GM12878 (cell line): Measurements from ENCODE around the gene RASSF8. TPM values are rescaled to one million over a fixed set of nuclear protein-coding genes. Genes with fewer than 3 reads are reported as not detected.

Experiments used
- ATAC-seq: fragments of 200-7000 bp; cut with Tn5 transposase; 3 replicates; pipeline ENCODE4 v1.9.1; 2020; ENCODE audit warnings: mild to moderate bottlenecking, moderate library complexity
- BruUV-seq: library from RNA; stranded (reverse); fragments of 400-500 nt; replicated peaks from 2 replicates; lab custom pipeline; 2021; lab: Mats Ljungman, UMichigan
- CTCF ChIA-PET: fragments of 300-600 bp; sonication (Branson Sonifier 250); formaldehyde crosslinking; extraction: SDS; loops from one replicate; lab custom pipeline; 2021; ENCODE audit warnings: inconsistent platforms; lab: Yijun Ruan, JAX
- POLR2A ChIA-PET: fragments of 350-600 bp; formaldehyde crosslinking; extraction: SDS; loops from one replicate; lab custom pipeline; 2021; ENCODE audit warnings: inconsistent platforms; lab: Charles Lee
- RAD21 ChIA-PET: fragments of 300-600 bp; sonication (Branson Sonifier 250); formaldehyde crosslinking; loops from one replicate; lab custom pipeline; 2023; ENCODE audit warnings: antibody characterized with exemption; ENCODE audit not compliant: unreplicated experiment; lab: Charles Lee
- SMC1A ChIA-PET: fragments of 300-600 bp; sonication (Branson Sonifier 250); formaldehyde crosslinking; loops from one replicate; lab custom pipeline; 2023; ENCODE audit not compliant: unreplicated experiment, uncharacterized antibody; lab: Charles Lee
- DNase-seq: peaks from one replicate; pipeline ENCODE4 v3.0.0-alpha.2; 2011; ENCODE audit warnings: low read depth, low spot score
- FAIRE-seq: peaks from 3 replicates; lab custom pipeline; 2011; peaks lifted over from hg19 to GRCh38; lab: Jason Lieb, UNC
- H2AFZ ChIP-seq: 2 replicates; pipeline ENCODE4 v1.6.0; 2011; ENCODE audit warnings: low read depth, low read length, control low read depth; ENCODE audit not compliant: control insufficient read depth
- H3K27ac ChIP-seq: 2 replicates; pipeline ENCODE4 v1.5.1; 2011; ENCODE audit warnings: control low read depth; ENCODE audit not compliant: control insufficient read depth, insufficient read depth
- H3K27me3 ChIP-seq, 2 experiments: replicated peaks in 1 of 2; 2 replicates each; pipeline versions ENCODE4 v1.6.0 to v1.6.1; 2011; ENCODE audit warnings: low read length in 1 of 2; ENCODE audit not compliant: control insufficient read depth in 2 of 2, insufficient read depth in 2 of 2
- H3K36me3 ChIP-seq, 2 experiments: 2 replicates each; pipeline ENCODE4 v1.5.1; 2011; ENCODE audit warnings: low read length in 1 of 2; ENCODE audit not compliant: control insufficient read depth in 2 of 2, insufficient read depth in 2 of 2
- H3K4me1 ChIP-seq: 2 replicates; pipeline ENCODE4 v1.6.1; 2011; ENCODE audit warnings: mild to moderate bottlenecking, low read length, moderate library complexity, mixed read lengths; ENCODE audit not compliant: control insufficient read depth, insufficient read depth
- H3K4me2 ChIP-seq: 2 replicates; pipeline ENCODE4 v1.6.0; 2011; ENCODE audit warnings: control low read depth; ENCODE audit not compliant: control insufficient read depth, insufficient read depth
- H3K4me3 ChIP-seq: fragments of 200-600 bp; sonication (generic); 2 replicates; pipeline ENCODE4 v1.5.1; 2016
- H3K79me2 ChIP-seq: 2 replicates; pipeline ENCODE4 v1.6.0; 2011; ENCODE audit warnings: low read length; ENCODE audit not compliant: control insufficient read depth, insufficient read depth
- H3K9ac ChIP-seq: 2 replicates; pipeline ENCODE4 v1.8.0; 2011; ENCODE audit warnings: low read length, control low read depth, mixed read lengths; ENCODE audit not compliant: control insufficient read depth, insufficient read depth
- H3K9me3 ChIP-seq: replicated peaks from 3 replicates; pipeline ENCODE4 v1.5.1; 2011; ENCODE audit warnings: mild to moderate bottlenecking, low read length; ENCODE audit not compliant: control insufficient read depth, insufficient read depth
- H4K20me1 ChIP-seq: 2 replicates; pipeline ENCODE4 v1.6.0; 2011; ENCODE audit not compliant: control insufficient read depth, insufficient read depth
- ATF3 ChIP-seq: IDR thresholded peaks from 2 replicates; pipeline ENCODE4 v1.6.1; 2011; ENCODE audit warnings: low read depth, mild to moderate bottlenecking, low read length, moderate library complexity, borderline replicate concordance; ENCODE audit errors: extremely low read depth
- ATF7 ChIP-seq: fragments of 450-650 bp; IDR thresholded peaks from 2 replicates; pipeline ENCODE4 v1.6.1; 2016; ENCODE audit warnings: low read depth, mild to moderate bottlenecking
- EGR1 ChIP-seq, 2 experiments: IDR thresholded peaks; 1 replicate in 1 of 2; 2 replicates in 1 of 2; pipeline ENCODE4 v1.6.1; 2011 to 2012; ENCODE audit warnings: low read depth in 2 of 2, low read length in 2 of 2, borderline replicate concordance in 1 of 2, mild to moderate bottlenecking in 1 of 2, moderate library complexity in 1 of 2
- FOS ChIP-seq: IDR thresholded peaks from 3 replicates; pipeline ENCODE4 v1.6.1; 2011; ENCODE audit warnings: borderline replicate concordance; ENCODE audit not compliant: insufficient read length; ENCODE audit errors: extremely low read depth
- IKZF1 ChIP-seq: fragments of 450-650 bp; conservative IDR thresholded peaks from 2 replicates; pipeline ENCODE4 v1.6.1; 2017; ENCODE audit warnings: antibody characterized with exemption, mild to moderate bottlenecking
- SMAD1 ChIP-seq: fragments of 450-650 bp; IDR thresholded peaks from 2 replicates; pipeline ENCODE4 v1.6.1; 2018; ENCODE audit warnings: mild to moderate bottlenecking, low read depth; ENCODE audit not compliant: partially characterized antibody
- WGBS: methylation state at CpG from one replicate; pipeline ENCODE4 v1.1.6; 2016; ENCODE audit warnings: low lambda C conversion rate; ENCODE audit not compliant: insufficient replicate concordance, insufficient coverage; ENCODE audit errors: missing lambda C conversion rate; 5-methylcytosine and 5-hydroxymethylcytosine counted together
- in situ Hi-C: fragments of 300-500 bp; cut with MboI; formaldehyde crosslinking; loops from 9 replicates; pipeline ENCODE4 v1.14.3; 2018; ENCODE audit warnings: mixed read lengths
- intact Hi-C: fragments of 100-400 bp; cut with micrococcal nuclease; formaldehyde crosslinking; loops from one replicate; pipeline ENCODE4 v1.14.2; 2022; ENCODE audit not compliant: unreplicated experiment
- polyA plus RNA-seq, 11 experiments: library from polyadenylated mRNA; depleted of rRNA in 4 of 11; unstranded in 6 of 11; stranded (reverse) in 5 of 11; fragments of >200 nt; fragmentation: Nextera tagmentation in 4 of 11; fragmentation: Illumina TruSeq in 1 of 11; extraction: Ambion mirVana in 4 of 11; extraction: Trizol in 1 of 11; gene quantifications; 1 replicate in 1 of 11; 2 replicates in 10 of 11; pipeline versions ENCODE4 v1.2.1 to v1.2.3, GENCODE V29; 2011 to 2016; ENCODE audit warnings: inconsistent platforms in 2 of 11, missing spikeins in 2 of 11, low read depth in 1 of 11
- total RNA-seq, 4 experiments: library from RNA; depleted of rRNA in 3 of 4; stranded (reverse); fragments of >200 nt in 3 of 4; fragmentation: Illumina TruSeq in 1 of 4; extraction: Trizol in 1 of 4; gene quantifications; 2 replicates each; pipeline versions ENCODE4 v1.2.1 to v1.2.3, GENCODE V29; 2013 to 2021

RASSF8 gene
- total and polyA plus RNA-seq, 10 of the 15 experiments (the other 5 are each of a cell fraction or from before 2014, with no cell fraction given) = 0.06 to 0.18 (median 0.08) TPM; not detected in 6

GRCh38 chr12:25950329-25951115 is 8.0 kb upstream of the RASSF8 start (continued):
- TF ChIP-seq SMAD1 = no peak
- TF ChIP-seq ATF7 = no peak
- no peak for TF ChIP-seq ATF3
- TF ChIP-seq FOS = no peak

GRCh38 chr12:25957793-25958427 is 572 bp upstream of the RASSF8 start:
- ChIA-PET POLR2A (no interaction called here), CTCF (no interaction called here), SMC1A (no interaction called here), RAD21 (no interaction called here)
- TF ChIP-seq EGR1 (IDR thresholded peaks at IDR 0.05; ENCODE audit: borderline replicate concordance in 1 of 2, low read depth in 2 of 2, low read length in 2 of 2) (no peak), IKZF1 (0 out of 2 replicates have a peak, but pooled peaks have one; percentile 25)
- BruUV-seq = no TSS peak
- Histone ChIP-seq H3K27ac (no peak overlapping the region), H3K9me3 (no peaks in the 10 kb centered on the region), H3K9ac (no peak overlapping the region), H3K36me3 (no peaks in the 10 kb centered on the region), H3K4me3 (peak overlapping the region; percentile 60; the same call in 1 of the 2 replicates), H4K20me1 (no peaks in the 10 kb centered on the region), H2AFZ (peak overlapping the region; percentile 60), H3K4me1 (no peaks in the 10 kb centered on the region), H3K27me3 (peaks cover 2 to 16% of the 10 kb centered on the region in 2 experiments), H3K79me2 (no peaks in the 10 kb centered on the region), H3K4me2 (peak overlapping the region; percentile 89)
- 9% methylated on average over 34 of the region's 38 CpGs for WGBS
- in situ Hi-C loops = no loop called here
- intact Hi-C loops = no loop called here
- DNase-seq (no peak), ATAC-seq (peak; percentile 24; the same call in 1 of the 3 replicates), FAIRE-seq (no peak)
